ENCODE results near the gene DCLK3. TPM values are rescaled to one million over a fixed set of nuclear protein-coding genes. Genes with fewer than 3 reads are reported as not detected.

DCLK3 gene
- total RNA-seq, 2 experiments from 2014 or later = not detected

- POLR2A ChIA-PET = no interaction called here
These were observed 30.6 kb downstream of the DCLK3 start for GRCh38 chr3:36733723-36734122.

GRCh38 chr3:36733162-36733696, 31.1 kb downstream of the DCLK3 start:
- H3K27ac ChIP-seq (ENCODE audit: low read depth in 1 of 2, low read length in 2 of 2) = no peak overlapping the region
- POLR2A ChIA-PET = no interaction called here
- Mint-ChIP-seq H3K9me3 (no peaks in the 10 kb centered on the region), H3K27me3 (peaks cover 6% of the 10 kb centered on the region), H3K36me3 (ENCODE audit: low read depth) (no peaks in the 10 kb centered on the region), H3K4me1 (ENCODE audit: low read depth) (no peaks in the 10 kb centered on the region), H3K27ac (no peak overlapping the region), H3K4me3 (no peak overlapping the region)
- no peak for ATAC-seq (ENCODE audit: poor library complexity)
- TF ChIP-seq, protein P1, sequence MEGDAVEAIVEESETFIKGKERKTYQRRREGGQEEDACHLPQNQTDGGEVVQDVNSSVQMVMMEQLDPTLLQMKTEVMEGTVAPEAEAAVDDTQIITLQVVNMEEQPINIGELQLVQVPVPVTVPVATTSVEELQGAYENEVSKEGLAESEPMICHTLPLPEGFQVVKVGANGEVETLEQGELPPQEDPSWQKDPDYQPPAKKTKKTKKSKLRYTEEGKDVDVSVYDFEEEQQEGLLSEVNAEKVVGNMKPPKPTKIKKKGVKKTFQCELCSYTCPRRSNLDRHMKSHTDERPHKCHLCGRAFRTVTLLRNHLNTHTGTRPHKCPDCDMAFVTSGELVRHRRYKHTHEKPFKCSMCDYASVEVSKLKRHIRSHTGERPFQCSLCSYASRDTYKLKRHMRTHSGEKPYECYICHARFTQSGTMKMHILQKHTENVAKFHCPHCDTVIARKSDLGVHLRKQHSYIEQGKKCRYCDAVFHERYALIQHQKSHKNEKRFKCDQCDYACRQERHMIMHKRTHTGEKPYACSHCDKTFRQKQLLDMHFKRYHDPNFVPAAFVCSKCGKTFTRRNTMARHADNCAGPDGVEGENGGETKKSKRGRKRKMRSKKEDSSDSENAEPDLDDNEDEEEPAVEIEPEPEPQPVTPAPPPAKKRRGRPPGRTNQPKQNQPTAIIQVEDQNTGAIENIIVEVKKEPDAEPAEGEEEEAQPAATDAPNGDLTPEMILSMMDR (IDR thresholded peaks at IDR 0.05) = no peak
- H3K4me3 ChIP-seq (ENCODE audit: low read length) = no peak overlapping the region
- peaks cover 0 to under 1% of the 10 kb centered on the region in 2 experiments for H3K27me3 ChIP-seq (ENCODE audit: control insufficient read depth in 1 of 2, insufficient read depth in 2 of 2, low read length in 2 of 2)
- H3K4me1 ChIP-seq (ENCODE audit: insufficient read depth, low read length) = no peaks in the 10 kb centered on the region
- DNase-seq = no peak
- CTCF ChIA-PET = no interaction called here
- H3K9me3 ChIP-seq (ENCODE audit: control insufficient read depth in 1 of 2, insufficient read depth in 1 of 2, low read length in 2 of 2) = no peaks in the 10 kb centered on the region
- intact Hi-C loops (cut with DNase I, micrococcal nuclease) = loop anchor here in 1 of 2 experiments (2.0 kb wide), 1 partner anchor 136 kb away; no protein-coding TSS in a partner anchor
- H3K36me3 ChIP-seq (ENCODE audit: insufficient read depth, low read length) = no peaks in the 10 kb centered on the region

More at GRCh38 chr3:36733723-36734122, 30.6 kb downstream of the DCLK3 start:
- Histone ChIP-seq H3K27ac (ENCODE audit: low read depth in 1 of 2, low read length in 2 of 2) (no peak overlapping the region), H3K4me1 (ENCODE audit: insufficient read depth, low read length) (no peaks in the 10 kb centered on the region), H3K4me3 (ENCODE audit: low read length) (no peak overlapping the region), H3K27me3 (ENCODE audit: control insufficient read depth in 1 of 2, insufficient read depth in 2 of 2, low read length in 2 of 2) (no peaks in the 10 kb centered on the region), H3K9me3 (ENCODE audit: control insufficient read depth in 1 of 2, insufficient read depth in 1 of 2, low read length in 2 of 2) (peaks cover 0 to 2% of the 10 kb centered on the region in 2 experiments), H3K36me3 (ENCODE audit: insufficient read depth, low read length) (no peaks in the 10 kb centered on the region)
- Mint-ChIP-seq H3K4me3 (no peak overlapping the region), H3K4me1 (ENCODE audit: low read depth) (no peaks in the 10 kb centered on the region), H3K36me3 (ENCODE audit: low read depth) (no peaks in the 10 kb centered on the region), H3K27me3 (peaks cover 6% of the 10 kb centered on the region), H3K9me3 (no peaks in the 10 kb centered on the region), H3K27ac (no peak overlapping the region)
- ATAC-seq (ENCODE audit: poor library complexity) = no peak
- intact Hi-C loops (cut with DNase I, micrococcal nuclease) = loop anchor here in 1 of 2 experiments (2.0 kb wide), 1 partner anchor 135 kb away; no protein-coding TSS in a partner anchor
- CTCF ChIA-PET = no interaction called here
- TF ChIP-seq, protein P1 (IDR thresholded peaks at IDR 0.05) = no peak
- no peak for DNase-seq

GRCh38 chr3:36730966-36731365, 33.4 kb downstream of the DCLK3 start:
- Histone ChIP-seq H3K9me3 (ENCODE audit: control insufficient read depth in 1 of 2, insufficient read depth in 1 of 2, low read length in 2 of 2) (no peaks in the 10 kb centered on the region), H3K27me3 (ENCODE audit: control insufficient read depth in 1 of 2, insufficient read depth in 2 of 2, low read length in 2 of 2) (peaks cover 0 to 3% of the 10 kb centered on the region in 2 experiments), H3K4me3 (ENCODE audit: low read length) (no peak overlapping the region), H3K4me1 (ENCODE audit: insufficient read depth, low read length) (no peaks in the 10 kb centered on the region), H3K27ac (ENCODE audit: low read depth in 1 of 2, low read length in 2 of 2) (no peak overlapping the region), H3K36me3 (ENCODE audit: insufficient read depth, low read length) (no peaks in the 10 kb centered on the region)
- Mint-ChIP-seq H3K4me1 (ENCODE audit: low read depth) (no peaks in the 10 kb centered on the region), H3K4me3 (no peak overlapping the region), H3K36me3 (ENCODE audit: low read depth) (no peaks in the 10 kb centered on the region), H3K9me3 (no peaks in the 10 kb centered on the region), H3K27me3 (peaks cover 6% of the 10 kb centered on the region), H3K27ac (no peak overlapping the region)
- no peak for DNase-seq
- CTCF ChIA-PET = no interaction called here
- TF ChIP-seq, protein P1 (IDR thresholded peaks at IDR 0.05) = no peak
- POLR2A ChIA-PET = no interaction called here
- ATAC-seq (ENCODE audit: poor library complexity) = no peak
- intact Hi-C loops (cut with DNase I, micrococcal nuclease) = no loop called here
